GM19395 (cell line): Measurements from ENCODE around the gene MT1G.
"Not testable (repeated sequence)": the region's sequence is repeated elsewhere in the genome, so short reads cannot be mapped to it uniquely, and the experiment has no call there.

Experiments
- ATAC-seq: cut with Tn5 transposase; IDR thresholded peaks from one replicate; pipeline ENCODE4 v1.9.1; 2021; ENCODE audit warnings: mild to moderate bottlenecking, moderate library complexity; ENCODE audit not compliant: unreplicated experiment

MT1G gene

DNA sequence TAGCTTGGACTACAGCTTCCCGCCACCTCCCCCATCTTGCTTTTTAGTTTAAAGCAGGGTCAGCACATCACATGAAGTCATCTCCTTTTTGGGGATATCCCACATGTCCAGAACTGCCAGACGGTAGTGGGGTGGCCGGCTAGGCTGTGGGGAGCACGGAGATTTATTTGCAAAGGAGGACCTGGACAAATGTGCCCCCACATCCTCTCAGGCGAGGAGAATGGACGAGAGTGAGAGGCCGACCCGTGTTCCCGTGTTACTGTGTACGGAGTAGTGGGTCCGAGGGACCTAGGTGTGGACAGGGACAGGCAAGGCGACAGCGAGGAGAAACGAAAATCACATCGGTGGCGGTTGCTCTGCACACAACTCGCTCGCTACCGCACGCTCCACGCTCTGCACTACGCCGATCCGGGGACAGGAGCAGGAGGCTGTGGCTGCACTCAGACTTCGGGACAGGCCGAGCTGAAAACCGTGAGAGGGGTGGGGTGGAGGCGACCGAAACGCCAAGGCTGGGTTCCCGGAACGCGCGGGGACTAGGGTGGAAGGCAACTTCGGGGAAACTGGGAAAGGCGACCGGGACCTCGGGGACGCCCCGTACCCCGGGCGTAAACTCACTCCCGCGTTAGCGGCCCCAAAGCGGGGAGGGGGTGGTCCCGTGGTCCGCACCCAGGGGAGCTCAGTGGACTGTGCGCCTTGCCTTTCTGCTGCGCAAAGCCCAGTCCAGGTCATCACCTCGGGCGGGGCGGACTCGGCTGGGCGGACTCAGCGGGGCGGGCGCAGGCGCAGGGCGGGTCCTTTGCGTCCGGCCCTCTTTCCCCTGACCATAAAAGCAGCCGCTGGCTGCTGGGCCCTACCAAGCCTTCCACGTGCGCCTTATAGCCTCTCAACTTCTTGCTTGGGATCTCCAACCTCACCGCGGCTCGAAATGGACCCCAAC, 29.8 kb downstream of the MT1G start, which contains the start of gene MT1A:
TSS of gene MT1A (plus strand) at position 853 of the 937 bp plus-strand sequence. CDS start at position 926, 73 bp downstream.
- no peak for ATAC-seq

DNA sequence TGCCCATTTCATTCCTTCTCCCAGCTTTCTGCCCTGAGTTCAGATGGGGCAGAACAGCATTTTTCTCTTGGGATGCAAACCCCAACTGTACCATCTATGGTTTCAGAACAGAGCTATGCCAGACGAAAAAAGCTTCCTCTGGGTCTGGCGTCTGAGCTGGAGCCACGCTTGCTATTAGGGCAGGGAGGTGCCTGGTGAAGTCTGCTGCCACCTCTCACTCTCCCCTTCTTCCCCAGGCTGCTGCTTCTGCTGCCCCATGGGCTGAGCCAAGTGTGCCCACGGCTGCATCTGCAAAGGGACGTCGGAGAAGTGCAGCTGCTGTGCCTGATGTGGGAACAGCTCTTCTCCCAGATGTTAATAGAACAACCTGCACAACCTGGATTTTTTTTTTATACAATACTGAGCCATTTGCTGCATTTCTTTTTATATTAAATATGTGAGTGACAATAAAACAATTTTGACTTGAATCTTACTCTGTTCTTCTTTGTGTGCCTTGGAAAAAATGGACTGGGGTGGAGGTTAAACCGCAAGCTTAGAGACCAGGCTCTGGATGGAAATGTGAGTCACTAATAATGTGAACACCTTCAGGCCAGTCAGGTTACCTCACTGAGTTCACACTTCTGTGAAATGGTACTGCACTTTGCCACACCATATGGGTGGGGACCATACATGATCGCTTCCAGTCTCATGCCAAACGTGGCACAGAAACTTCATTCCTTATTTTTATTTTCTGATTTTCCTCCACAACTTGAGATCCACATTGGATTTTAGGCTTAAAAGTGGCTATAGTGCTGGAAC, 31.1 kb downstream of the MT1G start:
- no peak for ATAC-seq

DNA sequence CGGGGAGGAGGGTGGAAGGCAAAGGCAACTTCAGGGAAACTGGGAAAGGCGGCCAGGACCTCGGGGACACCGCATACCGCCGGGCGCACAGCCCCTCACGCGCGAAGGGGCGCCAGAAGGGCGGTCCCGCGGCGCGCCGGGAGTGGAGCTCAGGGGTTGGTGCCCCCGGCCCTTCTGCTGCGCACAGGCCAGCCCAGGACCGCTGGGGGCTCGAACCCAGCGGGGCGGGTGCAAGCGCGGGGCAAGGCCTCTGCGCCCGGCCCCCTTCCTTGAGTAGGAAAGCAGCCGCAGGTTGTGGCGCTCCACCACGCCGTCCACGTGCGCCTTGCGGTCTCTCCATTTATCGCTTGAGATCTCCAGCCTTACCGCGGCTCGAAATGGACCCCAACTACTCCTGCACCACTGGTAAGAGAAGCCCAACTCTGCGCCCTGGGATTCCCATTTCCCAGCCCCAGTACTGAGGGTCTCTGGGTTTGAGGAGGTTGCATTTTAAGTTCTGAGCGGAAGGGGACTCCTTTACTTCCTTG, 32.4 kb downstream of the MT1G start:
- no peak for ATAC-seq

DNA sequence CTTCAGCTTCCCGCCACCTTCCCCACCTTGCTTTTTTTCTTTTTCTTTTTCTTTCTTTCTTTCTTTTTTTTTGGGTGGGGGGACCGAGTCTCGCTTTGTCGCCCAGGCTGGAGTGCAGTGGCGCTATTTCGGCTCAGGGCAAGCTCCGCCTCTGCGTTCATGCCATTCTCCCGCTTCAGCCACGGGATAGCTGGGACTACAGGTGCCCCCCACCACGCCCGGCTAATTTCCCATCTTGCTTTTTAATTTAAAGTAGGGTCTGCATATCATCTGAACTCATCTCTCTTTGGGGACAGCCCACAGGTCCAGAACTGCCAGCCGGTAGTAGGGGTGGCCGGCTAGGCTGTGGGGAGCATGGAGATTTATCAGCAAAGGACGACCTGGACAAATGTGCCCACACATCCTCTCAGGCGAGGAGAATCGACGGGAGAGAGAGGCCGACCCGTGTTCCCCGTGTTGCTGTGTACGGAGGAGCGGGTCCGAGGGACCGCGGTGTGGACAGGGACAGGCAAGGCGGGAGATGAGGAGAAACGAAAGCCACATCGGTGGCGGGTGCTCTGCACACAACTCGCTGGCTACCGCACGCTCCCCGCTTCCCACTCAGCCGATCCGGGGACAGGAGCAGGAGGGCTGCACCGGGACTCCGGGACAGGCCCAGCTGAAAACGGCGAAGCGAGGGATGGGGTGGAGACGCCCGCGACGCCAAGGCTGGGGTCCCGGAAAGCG, 33.0 kb downstream of the MT1G start:
- no peak for ATAC-seq

DNA sequence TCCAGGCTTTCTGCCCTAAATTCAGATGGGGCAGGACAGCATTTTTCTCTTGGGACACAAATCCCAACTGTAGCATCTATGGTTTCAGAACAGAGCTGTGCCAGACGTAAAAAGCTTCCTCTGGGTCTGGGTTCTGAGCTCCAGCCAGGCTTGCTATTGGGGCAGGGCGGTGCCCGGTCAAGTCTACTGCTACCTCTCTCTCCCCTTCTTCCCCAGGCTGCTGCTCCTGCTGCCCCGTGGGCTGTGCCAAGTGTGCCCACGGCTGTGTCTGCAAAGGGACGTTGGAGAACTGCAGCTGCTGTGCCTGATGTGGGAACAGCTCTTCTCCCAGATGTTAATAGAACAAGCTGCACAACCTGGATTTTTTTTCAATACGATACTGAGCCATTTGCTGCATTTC, 34.3 kb downstream of the MT1G start:
- ATAC-seq = no peak

DNA sequence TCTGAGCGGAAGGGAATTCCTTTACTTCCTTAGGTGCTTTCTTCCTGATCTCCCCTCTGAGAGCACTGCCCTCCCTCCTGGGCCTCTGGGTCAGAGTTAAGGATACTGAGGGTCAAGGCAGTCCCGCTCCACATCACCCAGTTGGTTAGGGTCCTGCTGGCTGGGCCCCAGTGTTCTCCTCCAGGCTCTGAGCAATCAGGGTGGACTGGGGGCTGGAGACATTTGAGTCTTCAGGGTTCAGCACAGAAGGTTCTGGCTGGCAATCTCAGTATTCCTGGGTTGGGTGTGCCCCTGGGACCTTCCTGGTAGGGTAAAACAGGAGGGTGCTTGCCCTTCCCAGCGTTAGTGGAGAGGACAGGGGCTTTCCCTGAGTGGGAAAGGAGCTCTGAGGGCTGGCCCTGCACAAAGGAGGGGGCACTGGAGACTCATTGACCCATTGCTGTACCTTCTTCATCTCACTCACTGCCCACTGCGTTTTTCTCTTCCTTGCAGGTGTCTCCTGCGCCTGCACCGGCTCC, 35.0 kb downstream of the MT1G start:
- ATAC-seq = no peak

DNA sequence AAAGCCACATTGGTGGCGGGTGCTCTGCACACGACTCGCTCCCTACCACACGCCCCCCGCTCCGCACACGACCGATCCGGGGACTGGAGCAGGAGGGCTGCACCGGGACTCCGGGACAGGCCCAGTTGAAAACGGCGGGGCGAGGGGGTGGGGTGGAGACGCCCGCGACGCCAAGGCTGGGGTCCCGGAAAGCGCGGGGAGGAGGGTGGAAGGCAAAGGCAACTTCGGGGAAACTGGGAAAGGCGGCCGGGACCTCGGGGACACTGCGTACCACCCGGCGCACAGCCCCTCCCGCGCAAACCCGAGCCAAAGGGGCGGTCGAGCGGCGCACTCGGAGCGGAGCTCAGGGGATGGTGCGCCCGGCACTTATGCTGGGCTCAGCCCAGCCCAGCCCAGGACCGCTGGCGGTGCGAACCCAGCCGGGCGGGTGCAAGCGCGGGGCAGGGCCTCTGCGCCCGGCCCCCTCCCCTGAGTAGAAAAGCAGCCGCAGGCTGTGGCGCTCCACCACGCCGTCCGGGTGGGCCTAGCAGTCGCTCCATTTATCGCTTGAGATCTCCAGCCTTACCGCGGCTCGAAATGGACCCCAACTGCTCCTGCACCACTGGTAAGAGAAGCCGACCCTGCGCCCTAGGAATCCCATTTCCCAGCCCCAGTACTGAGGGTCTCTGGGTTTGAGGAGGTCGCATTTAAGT, 35.6 kb downstream of the MT1G start, which contains the start of gene MT1M:
TSS of gene MT1M (plus strand) at position 504 of the 692 bp plus-strand sequence. CDS start at position 577, 73 bp downstream.
- no peak for ATAC-seq

DNA sequence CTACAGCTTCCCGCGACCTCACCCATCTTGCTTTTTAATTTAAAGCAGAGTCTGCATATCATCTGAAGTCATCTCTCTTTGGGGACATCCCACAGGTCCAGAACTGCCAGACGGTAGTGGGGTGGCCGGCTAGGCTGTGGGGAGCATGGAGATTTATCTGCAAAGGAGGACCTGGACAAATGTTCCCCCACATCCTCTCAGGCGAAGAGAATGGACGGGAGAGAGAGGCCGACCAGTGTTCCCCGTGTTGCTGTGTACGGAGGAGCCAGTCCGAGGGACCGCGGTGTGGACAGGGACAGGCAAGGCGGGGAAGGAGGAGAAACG, 36.1 kb downstream of the MT1G start:
- no peak for ATAC-seq

DNA sequence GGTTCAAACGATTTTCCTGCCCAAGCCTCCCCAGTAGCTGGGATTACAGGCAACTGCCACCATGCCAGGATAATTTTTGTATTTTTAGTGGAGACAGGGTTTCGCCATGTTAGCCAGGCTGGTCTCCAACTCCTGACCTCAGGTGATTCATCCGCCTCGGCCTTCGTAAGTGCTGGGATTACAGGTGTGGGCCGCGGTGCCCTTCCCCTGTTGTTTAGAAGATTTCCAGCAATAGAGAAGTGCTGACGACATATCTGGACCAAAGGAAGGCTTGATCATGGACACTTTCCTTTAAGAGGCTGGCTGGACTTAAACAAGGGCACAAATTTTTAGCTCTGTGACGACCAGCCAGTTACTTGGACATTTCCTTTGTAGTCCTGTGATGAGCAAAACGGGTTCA, 36.7 kb downstream of the MT1G start:
- no peak for ATAC-seq

DNA sequence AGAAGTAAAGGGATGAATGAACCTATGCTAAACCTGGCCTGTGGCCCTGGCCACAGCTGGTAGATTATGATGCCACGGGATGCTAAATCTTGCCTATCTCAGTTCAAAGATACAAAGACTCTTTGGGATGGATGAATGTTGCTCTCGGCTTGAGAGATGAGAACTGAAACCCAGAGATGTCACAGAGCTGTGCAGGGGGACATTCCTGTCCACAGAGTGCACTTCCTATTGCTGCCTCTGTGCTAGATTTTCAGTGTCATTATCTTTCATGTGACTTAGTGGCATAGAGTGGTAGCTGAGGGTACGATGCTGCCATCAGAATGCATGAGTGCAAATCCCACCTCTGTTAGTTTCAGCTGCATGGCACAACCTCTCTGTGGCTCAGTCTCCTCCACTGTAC, 37.7 kb downstream of the MT1G start:
- peak; percentile 82 for ATAC-seq

DNA sequence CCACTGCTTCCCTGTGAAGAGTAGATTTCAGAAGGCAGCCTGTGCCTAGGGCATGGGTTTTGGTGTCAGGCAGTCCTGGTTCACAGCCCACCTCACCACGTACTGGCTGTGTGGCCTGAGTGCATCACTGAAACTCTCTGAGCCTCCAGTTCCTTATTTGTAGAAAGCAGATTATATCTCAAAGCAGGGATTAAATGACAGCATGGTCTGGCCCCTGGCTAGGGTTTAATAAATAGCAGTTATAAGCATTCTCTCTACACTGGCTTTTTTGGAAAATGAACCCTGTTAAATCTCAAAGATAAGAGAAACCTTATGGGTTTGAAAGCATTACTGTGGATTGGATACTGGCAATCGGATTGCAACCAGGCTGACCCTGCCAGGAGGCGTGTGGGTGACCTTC, 38.3 kb downstream of the MT1G start:
- no peak for ATAC-seq

DNA sequence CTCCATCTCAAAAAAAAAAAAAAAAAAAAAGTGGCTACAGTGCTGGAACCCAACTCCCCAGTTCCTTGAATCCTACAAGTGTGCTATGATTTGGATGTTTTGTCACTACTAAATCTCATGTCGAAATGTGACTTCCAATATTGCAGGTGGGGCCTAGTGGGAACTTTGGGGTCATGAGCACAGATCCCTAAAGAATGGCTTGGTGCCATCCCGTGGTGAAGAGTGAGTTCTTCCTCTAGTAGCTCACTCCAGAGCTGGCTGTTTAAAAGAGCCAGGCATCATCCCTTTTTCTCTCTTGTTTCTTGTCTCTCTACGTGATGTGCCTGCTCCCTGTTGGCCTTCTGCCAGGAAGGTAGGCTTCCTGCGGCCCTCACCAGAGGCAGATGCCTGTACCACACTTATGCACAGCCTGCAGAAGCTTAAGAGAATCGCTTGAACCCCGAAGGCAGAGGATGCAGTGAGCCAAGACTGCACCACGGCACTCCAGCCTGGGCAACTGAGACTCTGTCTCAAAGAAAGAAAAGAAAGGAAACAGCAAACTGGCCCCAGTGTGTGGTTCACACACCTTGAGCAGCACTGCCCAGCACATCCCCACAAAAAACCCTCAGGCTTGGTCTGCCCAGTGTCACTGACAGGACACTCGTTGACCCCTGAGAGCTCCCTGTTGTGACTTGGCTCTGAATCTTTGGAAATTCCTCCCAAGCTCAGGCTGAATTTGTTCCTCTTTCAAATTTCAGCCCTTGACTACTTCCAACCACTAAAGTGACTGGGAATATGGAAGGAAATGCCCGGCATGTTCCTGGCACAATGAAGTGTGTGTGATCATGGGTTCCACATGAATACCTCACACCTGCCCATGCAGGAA, 39.1 kb downstream of the MT1G start:
- ATAC-seq = no peak

DNA sequence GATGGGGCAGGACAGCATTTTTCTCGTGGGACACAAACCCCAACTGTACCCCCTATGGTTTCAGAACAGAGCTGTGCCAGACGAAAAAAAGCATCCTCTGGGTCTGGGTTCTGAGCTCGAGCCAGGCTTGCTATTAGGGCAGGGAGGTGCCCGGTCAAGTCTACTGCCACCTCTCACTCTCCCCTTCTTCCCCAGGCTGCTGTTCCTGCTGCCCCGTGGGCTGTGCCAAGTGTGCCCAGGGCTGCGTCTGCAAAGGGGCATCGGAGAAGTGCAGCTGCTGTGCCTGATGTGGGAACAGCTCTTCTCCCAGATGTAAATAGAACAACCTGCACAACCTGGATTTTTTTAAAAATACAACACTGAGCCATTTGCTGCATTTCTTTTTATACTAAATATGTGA, 41.2 kb downstream of the MT1G start:
- no peak for ATAC-seq

DNA sequence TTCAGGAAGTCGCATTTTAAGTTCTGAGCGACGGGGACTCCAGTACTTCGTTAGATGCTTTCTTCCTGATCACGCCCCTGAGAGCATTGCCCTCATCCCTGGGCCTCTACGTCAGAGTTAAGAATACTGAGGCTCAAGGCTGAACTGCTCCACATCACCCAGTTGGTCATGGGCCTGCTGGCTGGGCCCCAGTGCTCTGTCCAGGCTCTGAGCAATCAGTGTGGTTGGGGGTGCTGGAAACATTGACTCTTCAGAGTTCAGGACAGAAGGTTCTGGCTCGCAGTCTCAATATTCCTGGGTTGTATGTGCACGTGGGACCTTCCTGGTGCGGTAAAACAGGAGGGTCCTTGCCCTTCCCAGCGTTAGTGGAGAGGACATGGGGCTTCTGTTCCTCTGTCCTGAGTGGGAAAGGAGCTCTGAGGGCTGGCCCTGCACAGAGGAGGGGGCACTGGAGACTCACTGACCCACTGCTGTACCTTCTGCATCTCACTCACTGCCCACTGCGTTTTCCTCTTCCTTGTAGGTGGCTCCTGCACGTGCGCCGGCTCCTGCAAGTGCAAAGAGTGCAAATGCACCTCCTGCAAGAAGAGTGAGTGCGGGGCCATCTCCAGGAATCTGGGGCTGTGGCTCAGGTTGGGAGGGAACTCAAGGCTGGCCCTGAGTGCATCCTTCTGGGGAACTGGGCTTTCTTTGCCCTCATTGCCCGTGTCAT, 41.8 kb downstream of the MT1G start:
- ATAC-seq = no peak

DNA sequence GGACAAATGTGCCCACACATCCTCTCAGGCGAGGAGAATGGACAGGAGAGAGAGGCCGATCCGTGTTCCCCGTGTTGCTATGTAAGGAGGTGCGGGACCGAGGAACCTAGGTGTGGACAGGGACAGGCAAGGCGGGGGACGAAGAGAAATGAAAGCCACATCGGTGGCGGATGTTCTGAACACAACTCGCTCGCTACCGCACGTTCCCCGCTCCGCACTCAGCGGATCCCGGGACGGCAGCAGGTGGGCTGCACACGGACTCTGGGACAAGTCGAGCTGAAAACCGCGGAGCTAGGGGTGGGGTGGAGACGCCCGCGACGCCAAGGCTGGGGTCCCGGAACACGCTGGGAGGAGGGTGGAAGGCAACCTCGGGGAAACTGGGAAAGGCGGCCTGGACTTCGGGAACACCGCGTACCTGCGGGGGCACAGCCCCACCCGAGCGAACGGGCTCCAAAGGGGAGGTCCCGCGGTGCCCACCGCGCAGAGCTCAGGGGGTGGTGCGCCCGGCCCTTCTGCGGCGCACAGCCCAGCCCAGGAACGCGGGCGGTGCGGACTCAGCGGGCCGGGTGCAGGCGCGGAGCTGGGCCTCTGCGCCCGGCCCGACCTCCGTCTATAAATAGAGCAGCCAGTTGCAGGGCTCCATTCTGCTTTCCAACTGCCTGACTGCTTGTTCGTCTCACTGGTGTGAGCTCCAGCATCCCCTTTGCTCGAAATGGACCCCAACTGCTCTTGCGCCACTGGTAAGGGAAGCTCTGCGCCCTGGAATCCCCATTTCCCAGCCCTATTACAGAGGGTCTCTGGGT, 42.5 kb downstream of the MT1G start, which contains the start of gene MT1E:
TSS of gene MT1E (plus strand) at position 642 of the 803 bp plus-strand sequence. CDS start at position 713, 71 bp downstream.
- ATAC-seq = no peak

DNA sequence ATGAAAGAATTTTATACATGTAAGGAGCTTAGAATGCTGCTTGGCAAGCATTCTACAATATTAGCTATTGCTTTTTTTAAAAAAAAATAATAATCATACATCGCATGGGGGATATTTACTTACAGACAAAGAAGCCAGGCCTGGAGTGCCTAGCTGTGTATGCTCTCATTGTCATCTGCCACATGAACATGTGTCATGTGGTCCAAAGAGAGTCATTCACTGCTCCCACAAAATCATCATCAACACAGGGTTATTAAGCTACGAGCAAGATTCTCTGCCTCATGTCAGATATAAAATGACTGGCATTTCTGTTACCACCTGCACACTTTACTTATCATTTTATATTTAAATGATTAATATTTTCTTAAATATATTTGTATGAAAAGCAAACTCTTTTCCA, 44.2 kb downstream of the MT1G start:
- ATAC-seq = no peak

DNA sequence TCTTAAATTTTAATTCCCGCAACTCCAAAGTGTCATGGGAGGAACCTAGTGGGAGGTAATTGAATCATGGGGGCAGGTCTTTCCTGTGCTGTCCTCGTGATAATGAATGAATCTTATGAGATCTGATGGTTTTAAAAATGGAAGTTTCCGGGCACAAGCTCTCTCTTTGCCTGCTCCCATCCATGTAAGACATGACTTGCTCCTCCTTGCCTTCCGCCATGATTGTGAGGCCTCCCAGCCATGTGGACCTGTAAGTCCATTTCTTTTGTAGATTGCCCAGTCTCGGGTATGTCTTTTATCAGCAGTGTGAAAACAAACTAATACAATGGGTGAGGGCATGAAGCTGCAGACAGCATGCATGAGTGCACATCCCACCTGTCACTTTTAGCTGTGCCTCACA, 44.7 kb downstream of the MT1G start:
- ATAC-seq = not testable (repeated sequence)
